Prostate gland (tissue), 2 donors: ENCODE measurements around the gene MRPS27. TPM values are rescaled to one million over a fixed set of nuclear protein-coding genes. Genes with fewer than 3 reads are reported as not detected.

Experiments
- DNase-seq: peaks from one replicate; pipeline ENCODE4 v3.0.0-alpha.2; 2019; ENCODE audit warnings: low spot score
- H3K27ac ChIP-seq, 2 donors: fragments of 200-600 bp; sonication (generic); 2 replicates each; pipeline ENCODE4 v1.5.1; 2017 to 2019
- H3K27me3 ChIP-seq: fragments of 200-600 bp; sonication (generic); replicated peaks from 2 replicates; pipeline ENCODE4 v1.5.1; 2019; ENCODE audit not compliant: insufficient read depth
- H3K36me3 ChIP-seq, 2 donors: fragments of 200-600 bp; sonication (generic); 1 replicate in 1 of 2; 2 replicates in 1 of 2; pipeline versions ENCODE4 v1.5.1 to v1.8.1; 2017 to 2019
- H3K4me1 ChIP-seq: fragments of 200-600 bp; sonication (generic); replicated peaks from 2 replicates; pipeline ENCODE4 v1.5.1; 2019
- H3K4me3 ChIP-seq, 2 donors: fragments of 200-600 bp; sonication (generic); 2 replicates each; pipeline ENCODE4 v1.5.1; 2017 to 2019
- H3K9me3 ChIP-seq: fragments of 200-600 bp; sonication (generic); 2 replicates; pipeline ENCODE4 v1.5.1; 2017
- CTCF ChIP-seq, 4 experiments: fragments of 200-600 bp in 2 of 4; fragments of 450-650 bp in 2 of 4; sonication (generic) in 2 of 4; IDR thresholded peaks; 1 replicate in 3 of 4; 2 replicates in 1 of 4; pipeline ENCODE4 v1.5.1; 2016 to 2019; ENCODE audit warnings: antibody characterized with exemption in 4 of 4, mild to moderate bottlenecking in 2 of 4, moderate library complexity in 2 of 4
- POLR2A ChIP-seq: fragments of 450-650 bp; IDR thresholded peaks from one replicate; pipeline ENCODE4 v1.6.1; 2016; ENCODE audit warnings: antibody characterized with exemption, mild to moderate bottlenecking
- POLR2AphosphoS5 ChIP-seq: sonication (generic); formaldehyde crosslinking; IDR thresholded peaks from one replicate; pipeline ENCODE4 v1.6.1; 2017; ENCODE audit warnings: antibody characterized with exemption
- WGBS: methylation state at CpG from one replicate; pipeline ENCODE4 v1.1.5; 2018; 5-methylcytosine and 5-hydroxymethylcytosine counted together
- intact Hi-C: fragments of 100-400 bp; cut with DNase I; formaldehyde crosslinking; loops from one replicate; pipeline ENCODE4 v1.14.2; 2022
- total RNA-seq, 2 donors: library from RNA; depleted of rRNA; stranded (reverse); fragments of >200 nt; gene quantifications; one replicate each; pipeline ENCODE4 v1.1.0, GENCODE V29; 2016

MRPS27 gene
- total RNA-seq, 2 donors from 2014 or later: 43.3 to 51.1 TPM

- no peak for DNase-seq
- Histone ChIP-seq H3K27me3 (no peaks in the 10 kb centered on the region), H3K9me3 (no peaks in the 10 kb centered on the region), H3K27ac (no peak overlapping the region), H3K4me3 (no peak overlapping the region), H3K4me1 (no peaks in the 10 kb centered on the region), H3K36me3 (no peaks in the 10 kb centered on the region)
- no peak for TF ChIP-seq POLR2A
- no peak for TF ChIP-seq POLR2AphosphoS5
- no peak for TF ChIP-seq CTCF (IDR thresholded peaks at IDR 0.05)
- intact Hi-C loops: no loop called here
- WGBS: 99% methylated on average over 2 of the region's 2 CpGs
Measured at GRCh38 chr5:72237415-72237814, 82.6 kb downstream of the MRPS27 start.

- WGBS: 55% methylated on average over 1 of the region's 1 CpG
- H3K4me3 ChIP-seq: no peak overlapping the region
- intact Hi-C loops: no loop called here
- TF ChIP-seq POLR2AphosphoS5: no peak
- no peak for TF ChIP-seq CTCF (IDR thresholded peaks at IDR 0.05)
- TF ChIP-seq POLR2A: no peak
- DNase-seq: no peak
- no peaks in the 10 kb centered on the region for H3K36me3 ChIP-seq
- H3K9me3 ChIP-seq: no peaks in the 10 kb centered on the region
- H3K4me1 ChIP-seq: no peaks in the 10 kb centered on the region
- no peak overlapping the region for H3K27ac ChIP-seq
- no peaks in the 10 kb centered on the region for H3K27me3 ChIP-seq
Measured at GRCh38 chr5:72235725-72236124, 84.3 kb downstream of the MRPS27 start.

- Histone ChIP-seq H3K27ac (no peak overlapping the region), H3K4me3 (no peak overlapping the region), H3K9me3 (no peaks in the 10 kb centered on the region), H3K36me3 (no peaks in the 10 kb centered on the region), H3K27me3 (no peaks in the 10 kb centered on the region), H3K4me1 (no peaks in the 10 kb centered on the region)
- no peak for DNase-seq
- 97% methylated on average over 1 of the region's 1 CpG for WGBS
- intact Hi-C loops: no loop called here
- TF ChIP-seq CTCF (IDR thresholded peaks at IDR 0.05) (no peak), POLR2AphosphoS5 (no peak), POLR2A (no peak)
Measured at GRCh38 chr5:72234868-72235267, 85.2 kb downstream of the MRPS27 start.

GRCh38 chr5:72234265-72234700 lies 85.8 kb downstream of the MRPS27 start:
- TF ChIP-seq POLR2AphosphoS5 (no peak), POLR2A (no peak), CTCF (IDR thresholded peaks at IDR 0.05) (no peak)
- Histone ChIP-seq H3K36me3 (no peaks in the 10 kb centered on the region), H3K9me3 (no peaks in the 10 kb centered on the region), H3K4me1 (no peaks in the 10 kb centered on the region), H3K27me3 (no peaks in the 10 kb centered on the region), H3K27ac (no peak overlapping the region), H3K4me3 (no peak overlapping the region)
- DNase-seq: no peak
- intact Hi-C loops: no loop called here

- no peak for DNase-seq
- H3K27me3 ChIP-seq: no peaks in the 10 kb centered on the region
- H3K4me1 ChIP-seq: no peaks in the 10 kb centered on the region
- no peak overlapping the region for H3K27ac ChIP-seq
- H3K4me3 ChIP-seq: no peak overlapping the region
- TF ChIP-seq POLR2A: no peak
- TF ChIP-seq POLR2AphosphoS5: no peak
- no peak for TF ChIP-seq CTCF (IDR thresholded peaks at IDR 0.05)
- H3K9me3 ChIP-seq: no peaks in the 10 kb centered on the region
- no peaks in the 10 kb centered on the region for H3K36me3 ChIP-seq
- intact Hi-C loops: no loop called here
- WGBS: 47% methylated on average over 1 of the region's 1 CpG
Measured at GRCh38 chr5:72233835-72234234, 86.2 kb downstream of the MRPS27 start.
